DMS53 (cell line): ENCODE data around the gene LIPC.

ENCODE experiments used
- DNase-seq: peaks from one replicate; lab custom pipeline; 2025; lab: John Stamatoyannopoulos, UW

The LIPC gene

GRCh38 chr15:58495891-58496408 lies 64.2 kb downstream of the LIPC start:
- no peak for DNase-seq

- no peak for DNase-seq
Observed at GRCh38 chr15:58497046-58497785, 65.4 kb downstream of the LIPC start.

GRCh38 chr15:58498821-58499580 lies 67.2 kb downstream of the LIPC start:
- no peak for DNase-seq

GRCh38 chr15:58501006-58501405 lies 69.2 kb downstream of the LIPC start:
- DNase-seq, result no peak

- no peak for DNase-seq
Observed at GRCh38 chr15:58501636-58502188, 69.9 kb downstream of the LIPC start.

- no peak for DNase-seq
Observed at GRCh38 chr15:58503139-58504027, 71.6 kb downstream of the LIPC start.

GRCh38 chr15:58504674-58505234 lies 73.0 kb downstream of the LIPC start:
- no peak for DNase-seq

- DNase-seq, result no peak
Observed at GRCh38 chr15:58505581-58505980, 73.8 kb downstream of the LIPC start.

- no peak for DNase-seq
Observed at GRCh38 chr15:58506064-58506490, 74.3 kb downstream of the LIPC start.

- DNase-seq, result no peak
Observed at GRCh38 chr15:58506783-58507668, 75.2 kb downstream of the LIPC start.

- DNase-seq, result no peak
Observed at GRCh38 chr15:58509556-58509955, 77.8 kb downstream of the LIPC start.

GRCh38 chr15:58510715-58511598 lies 79.2 kb downstream of the LIPC start:
- DNase-seq, result no peak

GRCh38 chr15:58511599-58511987 lies 79.8 kb downstream of the LIPC start:
- no peak for DNase-seq

- DNase-seq, result no peak
Observed at GRCh38 chr15:58512522-58512921, 80.7 kb downstream of the LIPC start.

- no peak for DNase-seq
Observed at GRCh38 chr15:58513008-58513407, 81.2 kb downstream of the LIPC start.

GRCh38 chr15:58513726-58514336 lies 82.0 kb downstream of the LIPC start:
- no peak for DNase-seq

- DNase-seq, result no peak
Observed at GRCh38 chr15:58515807-58516206, 84.0 kb downstream of the LIPC start.

- no peak for DNase-seq
Observed at GRCh38 chr15:58517252-58517681, 85.5 kb downstream of the LIPC start.
